K562 (cell line): ENCODE results near the gene KCNJ14. TPM values are rescaled to one million over a fixed set of nuclear protein-coding genes. Genes with fewer than 3 reads are reported as not detected.

Experiments
- ASH1L ChIP-seq: fragments of 450-650 bp; IDR thresholded peaks from 2 replicates; pipeline ENCODE4 v1.6.1; 2018; ENCODE audit warnings: borderline replicate concordance, mild to moderate bottlenecking, low read depth; ENCODE audit not compliant: partially characterized antibody
- BMI1 ChIP-seq: fragments of 150-350 bp; IDR thresholded peaks from 2 replicates; pipeline ENCODE4 v1.6.1; 2014; ENCODE audit warnings: low read length
- CHD1 ChIP-seq: fragments of 200-600 bp; sonication (generic); IDR thresholded peaks from one replicate; pipeline ENCODE4 v1.6.1; 2012; ENCODE audit warnings: mild to moderate bottlenecking, moderate library complexity, low read length, inconsistent platforms
- CHD2 ChIP-seq: IDR thresholded peaks from 2 replicates; pipeline ENCODE4 v1.6.1; 2011; ENCODE audit warnings: low read depth, low read length
- FIP1L1 ChIP-seq: fragments of 200-400 bp; formaldehyde crosslinking; IDR thresholded peaks from 2 replicates; pipeline ENCODE4 v1.6.1; 2018; ENCODE audit warnings: mild to moderate bottlenecking, low read depth, low read length; ENCODE audit not compliant: poor library complexity, severe bottlenecking
- HDAC6 ChIP-seq: IDR thresholded peaks from 2 replicates; pipeline ENCODE4 v1.6.1; 2012; ENCODE audit warnings: low read depth, mild to moderate bottlenecking, control low read depth, inconsistent platforms, low read length, moderate library complexity
- HNRNPLL ChIP-seq: fragments of 200-400 bp; formaldehyde crosslinking; IDR thresholded peaks from 2 replicates; pipeline ENCODE4 v1.6.1; 2017; ENCODE audit warnings: low read length, low read depth, mild to moderate bottlenecking; ENCODE audit not compliant: poor library complexity, severe bottlenecking
- L3MBTL2 ChIP-seq: fragments of 450-650 bp; IDR thresholded peaks from 2 replicates; pipeline ENCODE4 v1.6.1; 2016; ENCODE audit warnings: mild to moderate bottlenecking, moderate library complexity
- MAFF ChIP-seq: IDR thresholded peaks from 2 replicates; pipeline ENCODE4 v1.6.1; 2012; ENCODE audit warnings: low read length, improper control_type of control experiment
- NCOA4 ChIP-seq: fragments of 450-650 bp; IDR thresholded peaks from 2 replicates; pipeline ENCODE4 v1.6.1; 2018; ENCODE audit warnings: mild to moderate bottlenecking; ENCODE audit not compliant: partially characterized antibody
- POLR2G ChIP-seq: fragments of 200-400 bp; formaldehyde crosslinking; IDR thresholded peaks from 2 replicates; pipeline ENCODE4 v1.6.1; 2017; ENCODE audit warnings: low read depth, mild to moderate bottlenecking, antibody characterized with exemption, low read length, moderate library complexity
- POLR3A ChIP-seq: IDR thresholded peaks from 2 replicates; pipeline ENCODE4 v1.6.1; 2011; ENCODE audit warnings: borderline replicate concordance, mild to moderate bottlenecking, moderate library complexity; ENCODE audit not compliant: insufficient read length, insufficient read depth; ENCODE audit errors: extremely low read depth
- RBBP5 ChIP-seq: fragments of 200-600 bp; sonication (generic); IDR thresholded peaks from 2 replicates; pipeline ENCODE4 v1.6.1; 2012; ENCODE audit warnings: borderline replicate concordance, mild to moderate bottlenecking, low read length, control low read depth, inconsistent platforms; ENCODE audit not compliant: insufficient read depth, poor library complexity, severe bottlenecking
- SMARCA4 ChIP-seq: fragments of 450-650 bp; IDR thresholded peaks from 2 replicates; pipeline ENCODE4 v1.6.1; 2016
- SP1 ChIP-seq: sonication (generic); formaldehyde crosslinking; IDR thresholded peaks from 2 replicates; pipeline ENCODE4 v1.8.1; 2022; ENCODE audit warnings: mild to moderate bottlenecking, missing genetic modification reagents
- TAF1 ChIP-seq: IDR thresholded peaks from 2 replicates; pipeline ENCODE4 v1.6.1; 2011; ENCODE audit warnings: mild to moderate bottlenecking, low read length, moderate library complexity; ENCODE audit not compliant: insufficient read depth, control insufficient read depth, severe bottlenecking; ENCODE audit errors: extremely low read depth
- TAF9B ChIP-seq: fragments of 450-650 bp; IDR thresholded peaks from 2 replicates; pipeline ENCODE4 v1.6.1; 2018; ENCODE audit warnings: mild to moderate bottlenecking; ENCODE audit not compliant: partially characterized antibody
- THAP7 ChIP-seq: fragments of 250-450 bp; sonication (Bioruptor Pico); IDR thresholded peaks from 2 replicates; pipeline ENCODE4 v1.5.0; 2021
- TSC22D4 ChIP-seq: fragments of 450-650 bp; IDR thresholded peaks from 2 replicates; pipeline ENCODE4 v1.6.1; 2016; ENCODE audit warnings: missing genetic modification characterization, missing biosample characterization, control low read depth
- ZBTB26 ChIP-seq: fragments of 450-650 bp; formaldehyde crosslinking; IDR thresholded peaks from 2 replicates; pipeline ENCODE4 v1.4.0; 2022; ENCODE audit warnings: missing genetic modification characterization
- ZFP36 ChIP-seq: fragments of 150-350 bp; IDR thresholded peaks from 2 replicates; pipeline ENCODE4 v1.6.1; 2018; ENCODE audit warnings: low read length, low read depth; ENCODE audit not compliant: partially characterized antibody
- ZFPM2 ChIP-seq: fragments of 250-450 bp; sonication (Bioruptor Pico); IDR thresholded peaks from 2 replicates; pipeline ENCODE4 v1.5.1; 2022; ENCODE audit warnings: mild to moderate bottlenecking
- ZFX ChIP-seq: sonication (generic); formaldehyde crosslinking; IDR thresholded peaks from 2 replicates; pipeline ENCODE4 v1.8.0; 2022; ENCODE audit warnings: mild to moderate bottlenecking, missing genetic modification reagents, moderate library complexity
- ZNF146 ChIP-seq: IDR thresholded peaks from one replicate; pipeline ENCODE4 v1.6.1; 2018; ENCODE audit warnings: missing compliant biosample characterization; ENCODE audit not compliant: unreplicated experiment
- ZNF436 ChIP-seq: fragments of 250-450, 450-650 bp; sonication (Bioruptor Pico); formaldehyde crosslinking; IDR thresholded peaks from 2 replicates; pipeline ENCODE4 v1.7.0; 2020; ENCODE audit warnings: mild to moderate bottlenecking
- polyA plus RNA-seq, 8 experiments: library from polyadenylated mRNA; depleted of rRNA in 4 of 8; stranded (reverse) in 5 of 8; unstranded in 3 of 8; fragments of >200 nt; fragmentation: Nextera tagmentation in 2 of 8; fragmentation: Illumina TruSeq in 1 of 8; extraction: Ambion mirVana in 2 of 8; extraction: Trizol in 1 of 8; gene quantifications; 2 replicates each; pipeline versions ENCODE4 v1.2.1 to v1.2.3, GENCODE V29; 2011 to 2014; ENCODE audit warnings: inconsistent platforms in 1 of 8, missing spikeins in 1 of 8
- total RNA-seq, 7 experiments: library from RNA; depleted of rRNA in 6 of 7; stranded (reverse); fragments of >200 nt in 6 of 7; fragmentation: Illumina TruSeq in 2 of 7; extraction: Trizol in 2 of 7; gene quantifications; 2 replicates each; pipeline versions ENCODE4 v1.2.1 to v1.2.3, GENCODE V29; 2011 to 2021; ENCODE audit warnings: low replicate concordance in 1 of 7

KCNJ14 gene
- total and polyA plus RNA-seq, 9 of the 15 experiments (the other 6 are each of a cell fraction or from before 2014, with no cell fraction given), result 0.15 to 1.6 (median 0.49) TPM

- TF ChIP-seq NCOA4 (no peak), TAF1 (peak; percentile 30), RBBP5 (peak; percentile 96), ZFP36 (no peak), SMARCA4 (no peak), POLR3A (no peak), L3MBTL2 (peak; percentile 86), ZNF436 (CRISPR knock-in tag) (0 out of 2 replicates have a peak, but pooled peaks have one; percentile 45), TSC22D4 (tag) (no peak), CHD1 (peak; percentile 43), CHD2 (peak; percentile 96), THAP7 (no peak), MAFF (peak; percentile 50), HNRNPLL (peak; percentile 91), ZFPM2 (no peak), BMI1 (no peak), ASH1L (peak; percentile 70), ZFX (CRISPR knock-in tag) (peak; percentile 46; the same call in 1 of the 2 replicates), ZBTB26 (CRISPR knock-in tag) (no peak), HDAC6 (no peak), ZNF146 (CRISPR knock-in tag) (no peak), FIP1L1 (peak; percentile 81), POLR2G (peak; percentile 97), SP1 (CRISPR knock-in tag) (peak; percentile 77), TAF9B (peak; percentile 57)
These were observed 9.5 kb upstream of the KCNJ14 start, which contains the start of gene GRWD1 (continued) for GRCh38 chr19:48445606-48446481.
